GM21390 (cell line): ENCODE data around the gene RFPL3.

Source experiments
- ATAC-seq: cut with Tn5 transposase; IDR thresholded peaks from one replicate; pipeline ENCODE4 v1.9.1; 2021; ENCODE audit not compliant: unreplicated experiment

Gene RFPL3

GRCh38 chr22:32410459-32410858 is 52.8 kb downstream of the RFPL3 start:
- no peak for ATAC-seq
